NT2/D1 (cell line): ENCODE data around the gene SH2D3C.

ENCODE experiments used
- SUZ12 ChIP-seq: IDR thresholded peaks from 2 replicates; pipeline ENCODE4 v1.6.1; 2011; ENCODE audit not compliant: insufficient read length, insufficient read depth; ENCODE audit errors: extremely low read depth
- YY1 ChIP-seq: IDR thresholded peaks from 2 replicates; pipeline ENCODE4 v1.6.1; 2011; ENCODE audit not compliant: insufficient read length, insufficient read depth
- ZNF274 ChIP-seq: IDR thresholded peaks from 2 replicates; pipeline ENCODE4 v1.6.1; 2011; ENCODE audit warnings: mild to moderate bottlenecking, low read depth, low read length

GRCh38 chr9:127703289-127703946, 75.0 kb downstream of the SH2D3C start:
- TF ChIP-seq ZNF274 (no peak), SUZ12 (no peak), YY1 (no peak)
